Brain pericyte (primary cell): ENCODE results near the gene BTBD19.
"Not testable (repeated sequence)": the region's sequence is repeated elsewhere in the genome, so short reads cannot be mapped to it uniquely, and the experiment has no call there.

Experiments
- DNase-seq: peaks from one replicate; pipeline ENCODE4 v3.0.0-alpha.2; 2012; ENCODE audit warnings: low read depth, low spot score

The BTBD19 gene

GRCh38 chr1:44787506-44787905, 20.8 kb upstream of the BTBD19 start:
- DNase-seq, result no peak

GRCh38 chr1:44788120-44788860, 20.0 kb upstream of the BTBD19 start, which contains the start of gene BEST4:
TSS of gene BEST4 (minus strand) at chr1:44788170. CDS start at chr1:44787705, 465 bp downstream.
- no peak for DNase-seq

- no peak for DNase-seq
Observed at GRCh38 chr1:44790968-44791801, 17.1 kb upstream of the BTBD19 start.

- no peak for DNase-seq
Observed at GRCh38 chr1:44792736-44793502, 15.4 kb upstream of the BTBD19 start.

- DNase-seq, result not testable (repeated sequence)
Observed at GRCh38 chr1:44797886-44798285, 10.4 kb upstream of the BTBD19 start.

- DNase-seq, result no peak
Observed at GRCh38 chr1:44798481-44799365, 9.6 kb upstream of the BTBD19 start.

GRCh38 chr1:44799770-44800584, 8.3 kb upstream of the BTBD19 start, which contains the start of gene PLK3:
TSS of gene PLK3 (plus strand) at chr1:44800377. CDS start at chr1:44800464, 87 bp downstream.
- peak; percentile 96 for DNase-seq

GRCh38 chr1:44801491-44802305, 6.6 kb upstream of the BTBD19 start:
- DNase-seq, result no peak

GRCh38 chr1:44802306-44803061, 5.8 kb upstream of the BTBD19 start:
- DNase-seq, result no peak

- DNase-seq, result no peak
Observed at GRCh38 chr1:44803062-44803311, 5.3 kb upstream of the BTBD19 start.

GRCh38 chr1:44803312-44804095, 4.8 kb upstream of the BTBD19 start:
- no peak for DNase-seq

GRCh38 chr1:44805311-44806024, 2.9 kb upstream of the BTBD19 start:
- no peak for DNase-seq

GRCh38 chr1:44806025-44806703, 2.2 kb upstream of the BTBD19 start:
- DNase-seq, result no peak

- DNase-seq, result no peak
Observed at GRCh38 chr1:44806704-44807363, 1.5 kb upstream of the BTBD19 start, which contains the start of gene DYNLT4. TSS of gene DYNLT4 (minus strand) at chr1:44807351. CDS start at chr1:44806668, 683 bp downstream.

GRCh38 chr1:44807364-44808062, 810 bp upstream of the BTBD19 start:
- DNase-seq, result peak; percentile 95
